WTC11 (cell line): ENCODE measurements around the gene ATP2B1. TPM values are rescaled to one million over a fixed set of nuclear protein-coding genes. Genes with fewer than 3 reads are reported as not detected.

Experiments
- ATAC-seq: fragments of 200-7000 bp; cut with Tn5 transposase; 2 replicates; pipeline ENCODE4 v1.10.0; 2021; ENCODE audit warnings: mild to moderate bottlenecking, moderate library complexity
- CTCF ChIA-PET: fragments of 300-600 bp; sonication (Branson Sonifier 250); formaldehyde crosslinking; loops from one replicate; lab custom pipeline; 2021; ENCODE audit warnings: antibody characterized with exemption; lab: Charles Lee
- POLR2A ChIA-PET: fragments of 350-600 bp; sonication (Branson Sonifier 250); formaldehyde crosslinking; loops from one replicate; lab custom pipeline; 2021; ENCODE audit warnings: antibody characterized with exemption; lab: Charles Lee
- DNase-seq: peaks from one replicate; pipeline ENCODE4 v3.0.0; 2021; ENCODE audit warnings: low spot score
- H3K27ac Mint-ChIP-seq: 2 replicates; pipeline ENCODE4 v1.8.0; 2021; ENCODE audit warnings: mixed read lengths
- H3K27me3 Mint-ChIP-seq: 2 replicates; pipeline ENCODE4 v1.8.0; 2021; ENCODE audit warnings: low read depth, mild to moderate bottlenecking, moderate library complexity, mixed read lengths
- H3K36me3 Mint-ChIP-seq: 2 replicates; pipeline ENCODE4 v1.8.0; 2021; ENCODE audit warnings: mixed read lengths
- H3K4me1 Mint-ChIP-seq: 2 replicates; pipeline ENCODE4 v1.8.0; 2022; ENCODE audit warnings: mixed read lengths
- H3K4me3 Mint-ChIP-seq: 2 replicates; pipeline ENCODE4 v1.8.0; 2021; ENCODE audit warnings: mild to moderate bottlenecking, moderate library complexity, mixed read lengths
- H3K9me3 Mint-ChIP-seq: 2 replicates; pipeline ENCODE4 v1.8.0; 2021; ENCODE audit warnings: mixed read lengths
- ARID4B ChIP-seq: sonication (generic); formaldehyde crosslinking; IDR thresholded peaks from 2 replicates; pipeline ENCODE4 v1.8.0; 2023; ENCODE audit warnings: missing genetic modification reagents, mild to moderate bottlenecking, borderline replicate concordance
- ATF1 ChIP-seq: sonication (generic); formaldehyde crosslinking; IDR thresholded peaks from 2 replicates; pipeline ENCODE4 v1.8.1; 2023; ENCODE audit warnings: mild to moderate bottlenecking, moderate library complexity, missing genetic modification reagents
- ATF2 ChIP-seq: sonication (generic); formaldehyde crosslinking; IDR thresholded peaks from 2 replicates; pipeline ENCODE4 v1.8.1; 2022; ENCODE audit warnings: low read depth, missing genetic modification reagents, borderline replicate concordance
- ATF6 ChIP-seq: sonication (generic); formaldehyde crosslinking; IDR thresholded peaks from 2 replicates; pipeline ENCODE4 v1.8.1; 2023; ENCODE audit warnings: mild to moderate bottlenecking, missing genetic modification reagents
- ESRRA ChIP-seq: sonication (generic); formaldehyde crosslinking; IDR thresholded peaks from 2 replicates; pipeline ENCODE4 v1.8.1; 2022; ENCODE audit warnings: mild to moderate bottlenecking, missing genetic modification reagents, borderline replicate concordance
- IRF2 ChIP-seq: sonication (generic); formaldehyde crosslinking; IDR thresholded peaks from 2 replicates; pipeline ENCODE4 v1.8.0; 2022; ENCODE audit warnings: low read depth, missing genetic modification reagents, borderline replicate concordance
- JAZF1 ChIP-seq: fragments of 250-450 bp; sonication (Bioruptor Pico); IDR thresholded peaks from 2 replicates; pipeline ENCODE4 v1.9.0; 2021; ENCODE audit warnings: moderate library complexity, mild to moderate bottlenecking, inconsistent platforms
- JUN ChIP-seq: sonication (generic); formaldehyde crosslinking; IDR thresholded peaks from 2 replicates; pipeline ENCODE4 v1.8.0; 2023; ENCODE audit warnings: mild to moderate bottlenecking, missing genetic modification reagents
- NR1H2 ChIP-seq: sonication (generic); formaldehyde crosslinking; IDR thresholded peaks from 2 replicates; pipeline ENCODE4 v1.9.0; 2021; ENCODE audit warnings: mild to moderate bottlenecking, moderate library complexity, missing genetic modification reagents
- NR2C2 ChIP-seq: sonication (generic); formaldehyde crosslinking; IDR thresholded peaks from 2 replicates; pipeline ENCODE4 v1.8.0; 2022; ENCODE audit warnings: mild to moderate bottlenecking, missing genetic modification reagents
- PRDM15 ChIP-seq: sonication (generic); formaldehyde crosslinking; IDR thresholded peaks from 2 replicates; pipeline ENCODE4 v1.8.0; 2022; ENCODE audit warnings: missing genetic modification reagents
- RORB ChIP-seq: fragments of 250-450 bp; sonication (Bioruptor Pico); IDR thresholded peaks from 2 replicates; pipeline ENCODE4 v1.9.0; 2021; ENCODE audit warnings: mild to moderate bottlenecking
- TP53 ChIP-seq: sonication (generic); formaldehyde crosslinking; IDR thresholded peaks from 2 replicates; pipeline ENCODE4 v1.8.1; 2023; ENCODE audit warnings: mild to moderate bottlenecking, missing genetic modification reagents
- USF1 ChIP-seq: sonication (generic); formaldehyde crosslinking; IDR thresholded peaks from 2 replicates; pipeline ENCODE4 v1.8.0; 2022; ENCODE audit warnings: mild to moderate bottlenecking, missing genetic modification reagents
- ZBTB43 ChIP-seq: sonication (generic); formaldehyde crosslinking; IDR thresholded peaks from 2 replicates; pipeline ENCODE4 v1.8.1; 2023; ENCODE audit warnings: mild to moderate bottlenecking, missing genetic modification reagents
- ZNF281 ChIP-seq: sonication (generic); formaldehyde crosslinking; IDR thresholded peaks from 2 replicates; pipeline ENCODE4 v1.8.0; 2023; ENCODE audit warnings: mild to moderate bottlenecking, missing genetic modification reagents
- ZNF671 ChIP-seq: fragments of 250-450 bp; sonication (Bioruptor Pico); IDR thresholded peaks from 2 replicates; pipeline ENCODE4 v1.8.0; 2021; ENCODE audit warnings: mild to moderate bottlenecking
- total RNA-seq: library from RNA; stranded (reverse); gene quantifications from 3 replicates; pipeline ENCODE4 v1.2.3, GENCODE V29; 2021

Gene ATP2B1
- total RNA-seq, 1 experiment from 2014 or later = 31.7 TPM

GRCh38 chr12:89542236-89542635, 166.4 kb downstream of the ATP2B1 start (continued):
- TF ChIP-seq ZNF281 (CRISPR knock-in tag) = no peak
- no peak for TF ChIP-seq JAZF1 (CRISPR knock-in tag)
- no peak for TF ChIP-seq TP53
- no peak for TF ChIP-seq ESRRA
- no peak for TF ChIP-seq NR1H2 (CRISPR knock-in tag)
- TF ChIP-seq ZBTB43 (CRISPR knock-in tag) = no peak
- TF ChIP-seq ATF1 = no peak

GRCh38 chr12:89540586-89540985, 168.1 kb downstream of the ATP2B1 start:
- 0 out of 2 replicates have a peak, but pooled peaks cover 2% of the 10 kb centered on the region for H3K27me3 Mint-ChIP-seq

More at GRCh38 chr12:89540586-89540985, 168.1 kb downstream of the ATP2B1 start:
- Mint-ChIP-seq H3K9me3 (no peaks in the 10 kb centered on the region), H3K27ac (no peak overlapping the region), H3K36me3 (no peaks in the 10 kb centered on the region), H3K4me3 (no peak overlapping the region), H3K4me1 (peaks cover 9% of the 10 kb centered on the region)
- TF ChIP-seq RORB (CRISPR knock-in tag) (no peak), IRF2 (no peak), PRDM15 (CRISPR knock-in tag) (no peak), ATF2 (CRISPR knock-in tag) (no peak), ATF6 (CRISPR knock-in tag) (no peak), NR2C2 (CRISPR knock-in tag) (no peak), ZNF671 (CRISPR knock-in tag) (no peak), JUN (CRISPR knock-in tag) (no peak), USF1 (CRISPR knock-in tag) (no peak), ARID4B (CRISPR knock-in tag) (no peak)
- ChIA-PET POLR2A (no interaction called here), CTCF (no interaction called here)
- ATAC-seq (no peak), DNase-seq (no peak)
